ENCODE results near the gene MAP3K6. TPM values are rescaled to one million over a fixed set of nuclear protein-coding genes. Genes with fewer than 3 reads are reported as not detected.

The MAP3K6 gene
- total and polyA plus RNA-seq, 2 donors: 5.3 to 45.0 TPM

- Histone ChIP-seq H3K4me1 (ENCODE audit: control insufficient read depth in 2 of 2, insufficient read depth in 2 of 2, low read length in 2 of 2) (peaks cover 12 to 53% of the 10 kb centered on the region in 2 donors), H3K9me3 (ENCODE audit: control insufficient read depth in 2 of 2, insufficient read depth in 1 of 2, low read length in 1 of 2) (peaks cover 0 to 6% of the 10 kb centered on the region in 2 donors), H3K27me3 (ENCODE audit: control insufficient read depth in 2 of 2, insufficient read depth in 1 of 2, low read length in 1 of 2) (peaks cover 2 to 52% of the 10 kb centered on the region in 2 donors), H3K27ac (ENCODE audit: low read depth in 1 of 2, low read length in 1 of 2) (no peak overlapping the region), H3K36me3 (ENCODE audit: control insufficient read depth in 2 of 2, insufficient read depth in 2 of 2, low read length in 1 of 2) (no peaks in the 10 kb centered on the region), H3K4me3 (ENCODE audit: low read length in 2 of 2) (peak overlapping the region; percentile 33 to 34)
- 20% methylated on average over 71 of the region's 71 CpGs for WGBS
- peak in 2 of 9 donors; percentile 28 to 48 for DNase-seq (ENCODE audit: low read depth in 6 of 9, low spot score in 9 of 9)
Observed at GRCh38 chr1:27360159-27361043, 6.4 kb downstream of the MAP3K6 start.

GRCh38 chr1:27359822-27360158 lies 7.0 kb downstream of the MAP3K6 start:
- H3K27ac ChIP-seq (ENCODE audit: low read depth in 1 of 2, low read length in 1 of 2): no peak overlapping the region
- H3K4me3 ChIP-seq (ENCODE audit: low read length in 2 of 2): no peak overlapping the region
- DNase-seq (ENCODE audit: low read depth in 6 of 9, low spot score in 9 of 9): no peak
- WGBS: 62% methylated on average over 9 of the region's 9 CpGs
- H3K36me3 ChIP-seq (ENCODE audit: control insufficient read depth in 2 of 2, insufficient read depth in 2 of 2, low read length in 1 of 2): no peaks in the 10 kb centered on the region
- peaks cover 0 to 6% of the 10 kb centered on the region in 2 donors for H3K9me3 ChIP-seq (ENCODE audit: control insufficient read depth in 2 of 2, insufficient read depth in 1 of 2, low read length in 1 of 2)
- peaks cover 2 to 48% of the 10 kb centered on the region in 2 donors for H3K27me3 ChIP-seq (ENCODE audit: control insufficient read depth in 2 of 2, insufficient read depth in 1 of 2, low read length in 1 of 2)
- H3K4me1 ChIP-seq (ENCODE audit: control insufficient read depth in 2 of 2, insufficient read depth in 2 of 2, low read length in 2 of 2): peaks cover 12 to 47% of the 10 kb centered on the region in 2 donors

GRCh38 chr1:27358928-27359313 lies 7.8 kb downstream of the MAP3K6 start:
- H3K9me3 ChIP-seq (ENCODE audit: control insufficient read depth in 2 of 2, insufficient read depth in 1 of 2, low read length in 1 of 2): peaks cover 0 to 3% of the 10 kb centered on the region in 2 donors
- H3K27ac ChIP-seq (ENCODE audit: low read depth in 1 of 2, low read length in 1 of 2): no peak overlapping the region
- H3K4me1 ChIP-seq (ENCODE audit: control insufficient read depth in 2 of 2, insufficient read depth in 2 of 2, low read length in 2 of 2): peaks cover 12 to 40% of the 10 kb centered on the region in 2 donors
- WGBS: 98% methylated on average over 5 of the region's 5 CpGs
- H3K27me3 ChIP-seq (ENCODE audit: control insufficient read depth in 2 of 2, insufficient read depth in 1 of 2, low read length in 1 of 2): peaks cover 2 to 45% of the 10 kb centered on the region in 2 donors
- H3K36me3 ChIP-seq (ENCODE audit: control insufficient read depth in 2 of 2, insufficient read depth in 2 of 2, low read length in 1 of 2): peaks cover 0 to under 1% of the 10 kb centered on the region in 2 donors
- DNase-seq (ENCODE audit: low read depth in 6 of 9, low spot score in 9 of 9): no peak
- H3K4me3 ChIP-seq (ENCODE audit: low read length in 2 of 2): no peak overlapping the region

DNA sequence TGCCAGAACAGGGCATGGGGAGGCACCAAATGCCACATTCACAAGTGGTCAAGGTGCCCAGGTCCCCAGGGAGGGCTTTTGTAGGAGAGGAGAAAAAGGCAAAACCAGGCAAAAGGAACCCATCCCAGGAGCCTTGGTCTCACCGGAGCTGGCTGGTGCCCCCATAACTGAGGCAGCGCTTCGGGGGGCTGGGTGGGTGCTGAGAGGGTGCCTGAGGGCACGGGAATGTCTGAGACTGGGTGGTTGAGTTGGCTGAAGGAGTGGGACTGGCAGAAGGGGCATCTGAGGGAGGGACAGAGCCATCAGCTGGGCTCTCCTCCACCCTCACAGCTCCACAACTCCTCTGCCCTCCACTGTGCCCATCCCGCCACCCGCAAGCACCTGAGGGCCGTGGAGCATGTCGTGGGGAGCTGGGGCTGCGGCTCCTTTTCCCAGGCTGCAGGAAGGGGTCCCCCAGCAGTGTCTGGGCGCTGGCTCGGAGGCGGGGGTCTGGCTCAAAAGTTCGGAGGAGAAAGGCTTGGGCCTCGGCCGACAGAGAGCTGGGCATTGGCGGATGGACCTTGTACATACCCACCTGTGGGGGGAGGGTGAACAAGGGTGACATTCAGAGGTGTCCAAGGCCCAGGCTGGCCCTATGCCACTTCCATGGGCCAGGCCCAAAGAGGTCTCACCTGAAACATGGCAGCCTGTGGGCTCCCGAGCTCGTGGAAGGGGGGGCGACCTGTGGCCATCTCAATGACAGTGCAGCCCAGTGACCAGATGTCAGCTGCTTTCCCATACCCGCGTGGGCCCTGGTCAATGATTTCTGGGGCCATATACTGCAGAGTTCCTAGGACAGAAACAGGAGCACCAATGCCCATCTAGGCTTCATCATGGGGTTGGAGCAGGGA lies 8.5 kb downstream of the MAP3K6 start:
- peaks cover 0 to 6% of the 10 kb centered on the region in 2 donors for H3K36me3 ChIP-seq (ENCODE audit: control insufficient read depth in 2 of 2, insufficient read depth in 2 of 2, low read length in 1 of 2)
- no peak overlapping the region for H3K4me3 ChIP-seq (ENCODE audit: low read length in 2 of 2)
- H3K27ac ChIP-seq (ENCODE audit: low read depth in 1 of 2, low read length in 1 of 2): no peak overlapping the region
- peaks cover 2 to 45% of the 10 kb centered on the region in 2 donors for H3K27me3 ChIP-seq (ENCODE audit: control insufficient read depth in 2 of 2, insufficient read depth in 1 of 2, low read length in 1 of 2)
- peaks cover 12 to 40% of the 10 kb centered on the region in 2 donors for H3K4me1 ChIP-seq (ENCODE audit: control insufficient read depth in 2 of 2, insufficient read depth in 2 of 2, low read length in 2 of 2)
- peaks cover 0 to 3% of the 10 kb centered on the region in 2 donors for H3K9me3 ChIP-seq (ENCODE audit: control insufficient read depth in 2 of 2, insufficient read depth in 1 of 2, low read length in 1 of 2)
- 97% methylated on average over 21 of the region's 21 CpGs for WGBS
- DNase-seq (ENCODE audit: low read depth in 6 of 9, low spot score in 9 of 9): no peak

GRCh38 chr1:27357281-27358037 lies 9.3 kb downstream of the MAP3K6 start:
- 21% methylated on average over 40 of the region's 40 CpGs for WGBS

GRCh38 chr1:27356619-27357280 lies 10.0 kb downstream of the MAP3K6 start:
- 80% methylated on average over 37 of the region's 37 CpGs for WGBS
- Histone ChIP-seq H3K27ac (ENCODE audit: low read depth in 1 of 2, low read length in 1 of 2) (peak overlapping the region in 1 of 2 donors; percentile 46), H3K9me3 (ENCODE audit: control insufficient read depth in 2 of 2, insufficient read depth in 1 of 2, low read length in 1 of 2) (peaks cover 0 to 3% of the 10 kb centered on the region in 2 donors), H3K4me3 (ENCODE audit: low read length in 2 of 2) (peak overlapping the region; percentile 46 to 53), H3K4me1 (ENCODE audit: control insufficient read depth in 2 of 2, insufficient read depth in 2 of 2, low read length in 2 of 2) (peaks cover 12 to 40% of the 10 kb centered on the region in 2 donors), H3K36me3 (ENCODE audit: control insufficient read depth in 2 of 2, insufficient read depth in 2 of 2, low read length in 1 of 2) (peaks cover 0 to 9% of the 10 kb centered on the region in 2 donors), H3K27me3 (ENCODE audit: control insufficient read depth in 2 of 2, insufficient read depth in 1 of 2, low read length in 1 of 2) (peaks cover 2 to 42% of the 10 kb centered on the region in 2 donors)
- no peak for DNase-seq (ENCODE audit: low read depth in 6 of 9, low spot score in 9 of 9)

More at GRCh38 chr1:27357281-27358037, 9.3 kb downstream of the MAP3K6 start:
- H3K4me1 ChIP-seq (ENCODE audit: control insufficient read depth in 2 of 2, insufficient read depth in 2 of 2, low read length in 2 of 2): peaks cover 12 to 40% of the 10 kb centered on the region in 2 donors
- H3K36me3 ChIP-seq (ENCODE audit: control insufficient read depth in 2 of 2, insufficient read depth in 2 of 2, low read length in 1 of 2): peaks cover 0 to 9% of the 10 kb centered on the region in 2 donors
- DNase-seq (ENCODE audit: low read depth in 6 of 9, low spot score in 9 of 9): peak in 7 of 9 donors; percentile 71 to 89 (median 82)
- H3K27ac ChIP-seq (ENCODE audit: low read depth in 1 of 2, low read length in 1 of 2): peak overlapping the region; percentile 57 to 82
- H3K4me3 ChIP-seq (ENCODE audit: low read length in 2 of 2): peak overlapping the region; percentile 46 to 53
- peaks cover 2 to 45% of the 10 kb centered on the region in 2 donors for H3K27me3 ChIP-seq (ENCODE audit: control insufficient read depth in 2 of 2, insufficient read depth in 1 of 2, low read length in 1 of 2)
- peaks cover 0 to 3% of the 10 kb centered on the region in 2 donors for H3K9me3 ChIP-seq (ENCODE audit: control insufficient read depth in 2 of 2, insufficient read depth in 1 of 2, low read length in 1 of 2)

DNA sequence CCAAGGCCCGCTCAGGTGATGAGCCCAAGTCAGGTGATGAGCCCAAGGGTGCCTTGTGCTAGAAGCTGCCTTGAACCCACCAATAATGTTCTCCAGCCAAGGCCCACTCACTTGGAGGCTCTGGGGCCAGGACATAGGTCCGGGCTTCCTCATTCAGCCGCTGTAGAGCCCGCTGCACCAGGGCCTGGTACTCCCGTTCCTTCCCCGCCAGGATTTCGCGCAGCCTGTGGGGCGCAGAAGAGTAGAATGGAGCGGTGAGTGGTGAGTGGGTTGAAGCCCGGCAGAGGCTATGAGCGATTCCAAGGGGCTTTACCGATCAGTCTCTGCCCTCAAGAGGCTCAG lies 10.5 kb downstream of the MAP3K6 start:
- no peak for DNase-seq (ENCODE audit: low read depth in 6 of 9, low spot score in 9 of 9)
- Histone ChIP-seq H3K36me3 (ENCODE audit: control insufficient read depth in 2 of 2, insufficient read depth in 2 of 2, low read length in 1 of 2) (peaks cover 0 to 12% of the 10 kb centered on the region in 2 donors), H3K4me1 (ENCODE audit: control insufficient read depth in 2 of 2, insufficient read depth in 2 of 2, low read length in 2 of 2) (peaks cover 12 to 40% of the 10 kb centered on the region in 2 donors), H3K9me3 (ENCODE audit: control insufficient read depth in 2 of 2, insufficient read depth in 1 of 2, low read length in 1 of 2) (peaks cover 0 to 3% of the 10 kb centered on the region in 2 donors), H3K4me3 (ENCODE audit: low read length in 2 of 2) (no peak overlapping the region), H3K27me3 (ENCODE audit: control insufficient read depth in 2 of 2, insufficient read depth in 1 of 2, low read length in 1 of 2) (peaks cover 2 to 37% of the 10 kb centered on the region in 2 donors), H3K27ac (ENCODE audit: low read depth in 1 of 2, low read length in 1 of 2) (no peak overlapping the region)
- whole genome bisulfite sequencing: 90% methylated on average over 13 of the region's 13 CpGs

DNA sequence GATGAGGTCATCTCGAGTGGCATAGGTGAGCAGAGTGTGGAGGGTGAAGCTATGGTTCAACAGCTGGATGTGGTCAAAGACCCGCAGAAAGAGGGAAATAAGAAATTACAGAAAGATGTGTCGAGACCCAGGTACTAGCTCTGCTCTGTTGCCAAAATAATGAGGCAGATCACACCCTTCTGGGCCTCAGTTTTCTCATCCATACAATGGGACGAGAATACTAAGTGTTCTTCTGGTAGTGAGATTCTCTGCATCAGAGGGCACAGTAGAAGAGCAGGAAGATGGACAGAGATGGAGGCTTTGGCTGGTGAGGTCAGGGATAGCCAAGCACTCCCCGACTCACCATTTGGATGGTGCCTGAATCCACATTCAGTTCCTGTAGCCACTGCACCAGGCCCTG lies 11.1 kb downstream of the MAP3K6 start:
- Histone ChIP-seq H3K27me3 (ENCODE audit: control insufficient read depth in 2 of 2, insufficient read depth in 1 of 2, low read length in 1 of 2) (peaks cover 2 to 37% of the 10 kb centered on the region in 2 donors), H3K9me3 (ENCODE audit: control insufficient read depth in 2 of 2, insufficient read depth in 1 of 2, low read length in 1 of 2) (peaks cover 0 to 3% of the 10 kb centered on the region in 2 donors), H3K4me1 (ENCODE audit: control insufficient read depth in 2 of 2, insufficient read depth in 2 of 2, low read length in 2 of 2) (peaks cover 12 to 34% of the 10 kb centered on the region in 2 donors), H3K27ac (ENCODE audit: low read depth in 1 of 2, low read length in 1 of 2) (no peak overlapping the region), H3K36me3 (ENCODE audit: control insufficient read depth in 2 of 2, insufficient read depth in 2 of 2, low read length in 1 of 2) (peaks cover under 1 to 14% of the 10 kb centered on the region in 2 donors), H3K4me3 (ENCODE audit: low read length in 2 of 2) (no peak overlapping the region)
- DNase-seq (ENCODE audit: low read depth in 6 of 9, low spot score in 9 of 9): no peak
- 95% methylated on average over 5 of the region's 5 CpGs for WGBS
